Caco-2 (cell line): ENCODE results near the gene CA12. TPM values are rescaled to one million over a fixed set of nuclear protein-coding genes. Genes with fewer than 3 reads are reported as not detected.

Experiments used
- Bru-seq: library from RNA; stranded (reverse); fragments of 400-500 nt; gene quantifications from one replicate; lab custom pipeline; 2021; lab: Mats Ljungman, UMichigan
- BruChase-seq, 2 experiments: library from RNA; stranded (reverse); fragments of 400-500 nt; gene quantifications; one replicate each; lab custom pipeline; 2021; lab: Mats Ljungman, UMichigan
- BruUV-seq: library from RNA; stranded (reverse); fragments of 400-500 nt; replicated peaks from 2 replicates; lab custom pipeline; 2021; lab: Mats Ljungman, UMichigan
- CTCF ChIA-PET: fragments of 300-600 bp; sonication (Branson Sonifier 250); formaldehyde crosslinking; loops from one replicate; lab custom pipeline; 2022; ENCODE audit warnings: antibody characterized with exemption; lab: Charles Lee
- POLR2A ChIA-PET: fragments of 300-600 bp; sonication (Branson Sonifier 250); formaldehyde crosslinking; loops from one replicate; lab custom pipeline; 2022; ENCODE audit warnings: antibody characterized with exemption; lab: Charles Lee
- DNase-seq, 2 experiments: peaks; one replicate each; pipeline versions ENCODE4 v3.0.0 to v3.0.0-alpha.2; 2020 to 2022
- H3K27me3 ChIP-seq: replicated peaks from 2 replicates; pipeline ENCODE4 v1.6.0; 2011; ENCODE audit warnings: low read length; ENCODE audit not compliant: control insufficient read depth, insufficient read depth
- H3K36me3 ChIP-seq: 2 replicates; pipeline ENCODE4 v1.5.1; 2011; ENCODE audit warnings: low read length; ENCODE audit not compliant: control insufficient read depth, insufficient read depth
- H3K4me1 ChIP-seq: fragments of 250-450 bp; sonication (Bioruptor Pico); 2 replicates; pipeline ENCODE4 v1.5.1; 2020; ENCODE audit warnings: mild to moderate bottlenecking
- H3K4me3 ChIP-seq: 2 replicates; pipeline ENCODE4 v1.5.1; 2011; ENCODE audit warnings: low read depth, mild to moderate bottlenecking, control low read depth, low read length
- H3K9me3 ChIP-seq: fragments of 250-450 bp; sonication (Bioruptor Pico); 2 replicates; pipeline ENCODE4 v1.5.1; 2020; ENCODE audit warnings: mild to moderate bottlenecking, moderate library complexity
- H3K27ac Mint-ChIP-seq: one replicate; pipeline ENCODE4 v1.8.0; 2022; ENCODE audit warnings: mixed read lengths; ENCODE audit not compliant: unreplicated experiment
- H3K27me3 Mint-ChIP-seq: one replicate; pipeline ENCODE4 v1.8.0; 2022; ENCODE audit warnings: mixed read lengths; ENCODE audit not compliant: insufficient read depth, unreplicated experiment
- H3K36me3 Mint-ChIP-seq: one replicate; pipeline ENCODE4 v1.8.0; 2022; ENCODE audit warnings: mild to moderate bottlenecking, mixed read lengths; ENCODE audit not compliant: insufficient read depth, unreplicated experiment
- H3K4me1 Mint-ChIP-seq: one replicate; pipeline ENCODE4 v1.8.0; 2022; ENCODE audit warnings: low read depth, mixed read lengths; ENCODE audit not compliant: unreplicated experiment
- H3K4me3 Mint-ChIP-seq: one replicate; pipeline ENCODE4 v1.8.0; 2022; ENCODE audit warnings: mild to moderate bottlenecking, moderate library complexity, mixed read lengths; ENCODE audit not compliant: unreplicated experiment
- H3K9me3 Mint-ChIP-seq: one replicate; pipeline ENCODE4 v1.8.0; 2022; ENCODE audit warnings: mixed read lengths; ENCODE audit not compliant: unreplicated experiment
- CTCF ChIP-seq, 2 experiments: fragments of 200-600 bp in 1 of 2; IDR thresholded peaks; 1 replicate in 1 of 2; 2 replicates in 1 of 2; pipeline versions ENCODE4 v1.5.1 to v1.8.0; 2011 to 2022; ENCODE audit warnings: antibody characterized with exemption in 1 of 2, control low read depth in 1 of 2, inconsistent platforms in 1 of 2, low read depth in 1 of 2, low read length in 1 of 2, mild to moderate bottlenecking in 1 of 2, moderate library complexity in 1 of 2; ENCODE audit not compliant: insufficient read depth in 1 of 2, severe bottlenecking in 1 of 2, unreplicated experiment in 1 of 2
- intact Hi-C: fragments of 100-400 bp; cut with micrococcal nuclease; formaldehyde crosslinking; loops from one replicate; pipeline ENCODE4 v1.10.0; 2022; ENCODE audit not compliant: unreplicated experiment
- long read RNA-seq: library from polyadenylated mRNA; stranded (forward); transcript quantifications from one replicate; pipeline ENCODE4 v2.0.0, GENCODE V29; 2022
- total RNA-seq: library from RNA; stranded (reverse); gene quantifications from 2 replicates; pipeline ENCODE4 v1.2.3, GENCODE V29; 2022

CA12 gene
- total RNA-seq (1.0 and 1.3 TPM in 2 replicates), Bru-seq, nascent RNA (percentile 30 among the genes with signal in this experiment), BruChase-seq, experiment 1, labeled RNA remaining after a 2-hour chase (percentile 27 among the genes with signal in this experiment), BruChase-seq, experiment 2, labeled RNA remaining after a 6-hour chase (percentile 33 among the genes with signal in this experiment)
- long read RNA-seq, full-length matches to known transcripts = 3 of 3 reads
- long read RNA-seq, partial matches to known transcripts = 0 of 3 reads
- long read RNA-seq, other reads (novel, unspliced or antisense) = 0 of 3 reads

GRCh38 chr15:63381301-63382204 lies at the start of gene CA12:
Gene CA12, minus strand, starts transcription at chr15:63381846. Its CDS starts 126 bp downstream, at chr15:63381720.
- H3K9me3 Mint-ChIP-seq = no peaks in the 10 kb centered on the region
- Histone ChIP-seq H3K36me3 (no peaks in the 10 kb centered on the region), H3K4me1 (no peaks in the 10 kb centered on the region), H3K27me3 (no peaks in the 10 kb centered on the region), H3K4me3 (peak within 1 kb of the TSS; percentile 50), H3K9me3 (no peaks in the 10 kb centered on the region)
- no peak within 1 kb of the TSS for H3K27ac Mint-ChIP-seq
- peaks cover under 1% of the 10 kb centered on the region for H3K27me3 Mint-ChIP-seq
- no peak for TF ChIP-seq CTCF (IDR thresholded peaks at IDR 0.05; ENCODE audit: insufficient read depth in 1 of 2, low read depth in 1 of 2, low read length in 1 of 2, severe bottlenecking in 1 of 2, unreplicated experiment in 1 of 2)
- BruUV-seq = no TSS peak
- intact Hi-C loops = no loop called here
- peak within 1 kb of the TSS; percentile 72 for H3K4me3 Mint-ChIP-seq
- peaks cover 17% of the 10 kb centered on the region for H3K4me1 Mint-ChIP-seq
- H3K36me3 Mint-ChIP-seq = peaks cover 6% of the 10 kb centered on the region
- ChIA-PET CTCF (interaction anchor here (0.6 kb wide), 2 partner anchors 123 to 179 kb away, joined by 3 read pairs; no protein-coding TSS in a partner anchor), POLR2A (no interaction called here)
- peak in 1 of 2 experiments; percentile 47 for DNase-seq

GRCh38 chr15:63430766-63431451 lies 49.3 kb upstream of the CA12 start:
- H3K36me3 ChIP-seq = no peaks in the 10 kb centered on the region
- H3K4me3 ChIP-seq = no peak overlapping the region
- no peaks in the 10 kb centered on the region for H3K4me1 Mint-ChIP-seq
- H3K36me3 Mint-ChIP-seq = no peaks in the 10 kb centered on the region
- no peak for TF ChIP-seq CTCF (IDR thresholded peaks at IDR 0.05; ENCODE audit: insufficient read depth in 1 of 2, low read depth in 1 of 2, low read length in 1 of 2, severe bottlenecking in 1 of 2, unreplicated experiment in 1 of 2)
- no peak for DNase-seq
- peaks cover 10% of the 10 kb centered on the region for H3K9me3 Mint-ChIP-seq
- intact Hi-C loops = no loop called here
- ChIA-PET CTCF (interaction anchor here (0.9 kb wide), 1 partner anchor 36 kb away, joined by 7 read pairs; no protein-coding TSS in a partner anchor), POLR2A (no interaction called here)
- H3K4me1 ChIP-seq = no peaks in the 10 kb centered on the region
- no peak overlapping the region for H3K4me3 Mint-ChIP-seq
- no peaks in the 10 kb centered on the region for H3K27me3 ChIP-seq
- H3K27me3 Mint-ChIP-seq = no peaks in the 10 kb centered on the region
- no TSS peak for BruUV-seq
- no peak overlapping the region for H3K27ac Mint-ChIP-seq
- no peaks in the 10 kb centered on the region for H3K9me3 ChIP-seq

DNA sequence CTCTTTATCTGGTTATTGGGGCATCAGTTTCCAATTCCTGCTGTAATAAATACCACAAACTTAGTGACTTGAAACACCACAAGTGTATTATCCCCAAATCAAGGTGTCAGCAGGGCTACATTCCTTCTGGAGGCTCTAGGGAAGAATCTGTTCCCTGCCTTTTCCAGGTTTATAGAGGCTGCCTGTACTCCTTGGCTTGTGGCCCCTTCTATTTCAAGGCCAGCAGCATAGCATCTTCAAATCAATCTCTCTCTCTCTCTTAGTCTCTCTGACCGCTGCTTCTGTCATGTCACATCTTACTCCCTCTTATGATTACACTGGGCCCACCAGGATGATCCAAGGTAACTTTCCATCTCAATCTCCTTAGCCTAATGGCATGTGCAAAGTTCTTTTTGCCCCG lies 44.9 kb upstream of the CA12 start:
- BruUV-seq = no TSS peak
- H3K4me3 ChIP-seq = no peak overlapping the region
- intact Hi-C loops = no loop called here
- no peaks in the 10 kb centered on the region for H3K4me1 ChIP-seq
- ChIA-PET POLR2A (no interaction called here), CTCF (no interaction called here)
- TF ChIP-seq CTCF (IDR thresholded peaks at IDR 0.05; ENCODE audit: insufficient read depth in 1 of 2, low read depth in 1 of 2, low read length in 1 of 2, severe bottlenecking in 1 of 2, unreplicated experiment in 1 of 2) = no peak
- no peak for DNase-seq
- no peaks in the 10 kb centered on the region for H3K27me3 ChIP-seq
- Mint-ChIP-seq H3K4me3 (no peak overlapping the region), H3K36me3 (no peaks in the 10 kb centered on the region), H3K27me3 (no peaks in the 10 kb centered on the region), H3K4me1 (no peaks in the 10 kb centered on the region), H3K27ac (no peak overlapping the region), H3K9me3 (peaks cover 10% of the 10 kb centered on the region)
- no peaks in the 10 kb centered on the region for H3K9me3 ChIP-seq
- no peaks in the 10 kb centered on the region for H3K36me3 ChIP-seq
